ENCODE data around the gene CD40. TPM values are rescaled to one million over a fixed set of nuclear protein-coding genes. Genes with fewer than 3 reads are reported as not detected.

Gene CD40
- total RNA-seq, 4 donors from 2014 or later = 7.2 to 13.0 (median 8.2) TPM

DNA sequence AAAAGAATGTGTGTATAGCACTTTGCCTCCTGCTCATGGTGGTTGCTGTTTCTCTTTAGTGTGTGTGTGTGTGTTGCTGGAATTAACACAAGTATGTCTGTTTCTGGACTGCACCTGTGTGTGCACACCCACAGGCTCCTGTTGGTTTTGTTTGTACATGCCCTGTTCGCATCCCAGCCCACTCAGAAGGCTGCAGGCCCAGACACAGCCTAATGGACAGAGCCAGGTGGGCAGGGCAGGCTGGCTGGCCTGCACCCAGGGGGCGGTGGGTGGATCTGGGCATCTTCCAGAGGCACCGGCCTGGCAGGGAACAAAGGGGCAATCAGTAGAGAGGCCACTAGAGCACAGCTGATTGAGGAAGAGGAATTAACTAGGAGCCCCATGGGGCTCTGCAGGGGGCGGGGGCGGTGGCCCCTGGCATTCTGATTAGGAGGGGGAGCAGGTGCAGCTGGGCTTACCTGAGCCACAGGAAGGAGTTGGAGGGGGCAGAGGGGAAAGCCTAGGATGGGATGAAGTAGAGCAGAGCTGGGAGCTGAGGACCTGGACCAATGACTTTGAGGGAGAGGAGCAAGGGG, 21.9 kb downstream of the CD40 start:
- no peak for TF ChIP-seq POLR2A (IDR thresholded peaks at IDR 0.05)
- TF ChIP-seq, protein P1, sequence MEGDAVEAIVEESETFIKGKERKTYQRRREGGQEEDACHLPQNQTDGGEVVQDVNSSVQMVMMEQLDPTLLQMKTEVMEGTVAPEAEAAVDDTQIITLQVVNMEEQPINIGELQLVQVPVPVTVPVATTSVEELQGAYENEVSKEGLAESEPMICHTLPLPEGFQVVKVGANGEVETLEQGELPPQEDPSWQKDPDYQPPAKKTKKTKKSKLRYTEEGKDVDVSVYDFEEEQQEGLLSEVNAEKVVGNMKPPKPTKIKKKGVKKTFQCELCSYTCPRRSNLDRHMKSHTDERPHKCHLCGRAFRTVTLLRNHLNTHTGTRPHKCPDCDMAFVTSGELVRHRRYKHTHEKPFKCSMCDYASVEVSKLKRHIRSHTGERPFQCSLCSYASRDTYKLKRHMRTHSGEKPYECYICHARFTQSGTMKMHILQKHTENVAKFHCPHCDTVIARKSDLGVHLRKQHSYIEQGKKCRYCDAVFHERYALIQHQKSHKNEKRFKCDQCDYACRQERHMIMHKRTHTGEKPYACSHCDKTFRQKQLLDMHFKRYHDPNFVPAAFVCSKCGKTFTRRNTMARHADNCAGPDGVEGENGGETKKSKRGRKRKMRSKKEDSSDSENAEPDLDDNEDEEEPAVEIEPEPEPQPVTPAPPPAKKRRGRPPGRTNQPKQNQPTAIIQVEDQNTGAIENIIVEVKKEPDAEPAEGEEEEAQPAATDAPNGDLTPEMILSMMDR (IDR thresholded peaks at IDR 0.05 in 4 of 5, conservative IDR thresholded peaks at IDR 0.05 in 1 of 5) = no peak
- in situ Hi-C loops (cut with MboI; ENCODE audit: low sequenced_read_pairs in 4 of 4) (loop anchor here in 3 of 4 donors (10.0 to 25.0 kb wide), 3 partner anchors 115 to 205 kb away; no protein-coding TSS in a partner anchor), intact Hi-C loops (cut with DNase I; ENCODE audit: low total_unique reads) (no loop called here)
- ATAC-seq (no peak), DNase-seq (no peak)
- Histone ChIP-seq H3K9me3 (no peaks in the 10 kb centered on the region), H3K4me1 (no peaks in the 10 kb centered on the region), H3K4me3 (no peak overlapping the region), H3K27ac (no peak overlapping the region), H3K27me3 (peaks cover 4 to 28% (median 10%) of the 10 kb centered on the region in 3 donors), H3K36me3 (no peaks in the 10 kb centered on the region)

GRCh38 chr20:46142124-46142523, 24.0 kb downstream of the CD40 start:
- Histone ChIP-seq H3K27me3 (peaks cover 4 to 28% (median 10%) of the 10 kb centered on the region in 3 donors), H3K27ac (no peak overlapping the region), H3K9me3 (no peaks in the 10 kb centered on the region), H3K4me1 (no peaks in the 10 kb centered on the region), H3K4me3 (no peak overlapping the region), H3K36me3 (no peaks in the 10 kb centered on the region)
- DNase-seq (no peak), ATAC-seq (no peak)
- TF ChIP-seq, protein P1 (IDR thresholded peaks at IDR 0.05 in 4 of 5, conservative IDR thresholded peaks at IDR 0.05 in 1 of 5) = no peak
- no peak for TF ChIP-seq POLR2A (IDR thresholded peaks at IDR 0.05)
- intact Hi-C loops (cut with DNase I; ENCODE audit: low total_unique reads) (no loop called here), in situ Hi-C loops (cut with MboI; ENCODE audit: low sequenced_read_pairs in 4 of 4) (loop anchor here in 1 of 4 donors (25.0 kb wide), 1 partner anchor 195 kb away; no protein-coding TSS in a partner anchor)

DNA sequence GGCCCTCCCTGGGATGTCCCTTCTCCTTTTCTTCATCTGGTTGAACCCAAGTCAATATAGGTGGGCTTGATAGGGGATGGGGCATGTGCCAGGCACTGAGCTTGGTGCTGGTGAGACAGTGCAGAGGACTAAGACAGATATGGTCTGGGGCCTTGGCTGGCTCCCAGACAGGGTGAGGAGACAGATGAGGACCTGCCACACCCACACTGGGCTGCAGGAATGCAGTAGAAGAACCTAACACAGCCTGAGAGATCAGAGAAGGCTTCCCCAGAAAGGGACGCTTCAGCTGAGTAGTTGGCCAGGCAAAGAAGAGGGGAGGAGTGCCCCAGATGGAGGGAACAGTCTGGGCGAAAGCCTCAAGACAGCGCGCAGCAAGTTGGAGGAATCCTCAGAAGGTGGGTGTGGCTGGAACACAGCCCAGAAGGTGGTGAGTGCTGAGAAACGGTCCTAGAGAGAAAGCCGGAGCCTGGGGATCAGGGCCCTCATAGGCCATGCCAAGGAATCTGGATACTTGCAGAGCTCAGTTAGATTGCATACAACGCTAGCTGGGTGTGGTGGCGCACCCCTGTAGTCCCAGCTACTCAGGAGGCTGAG, 26.4 kb downstream of the CD40 start:
- H3K9me3 ChIP-seq = no peaks in the 10 kb centered on the region
- TF ChIP-seq POLR2A (IDR thresholded peaks at IDR 0.05) = no peak
- TF ChIP-seq, protein P1 (IDR thresholded peaks at IDR 0.05 in 4 of 5, conservative IDR thresholded peaks at IDR 0.05 in 1 of 5) = no peak
- no peak overlapping the region for H3K27ac ChIP-seq
- no peak for ATAC-seq
- H3K4me3 ChIP-seq = no peak overlapping the region
- no peaks in the 10 kb centered on the region for H3K36me3 ChIP-seq
- peaks cover 0 to 27% (median 4%) of the 10 kb centered on the region in 3 donors for H3K27me3 ChIP-seq
- intact Hi-C loops (cut with DNase I; ENCODE audit: low total_unique reads) = no loop called here
- no peak for DNase-seq
- in situ Hi-C loops (cut with MboI; ENCODE audit: low sequenced_read_pairs in 4 of 4) = loop anchor here in 1 of 4 donors (25.0 kb wide), 1 partner anchor 193 kb away; no protein-coding TSS in a partner anchor
- H3K4me1 ChIP-seq = no peaks in the 10 kb centered on the region

- no peaks in the 10 kb centered on the region for H3K36me3 ChIP-seq
- in situ Hi-C loops (cut with MboI; ENCODE audit: low sequenced_read_pairs in 4 of 4) (loop anchor here in 1 of 4 donors (25.0 kb wide), 1 partner anchor 192 kb away; no protein-coding TSS in a partner anchor), intact Hi-C loops (cut with DNase I; ENCODE audit: low total_unique reads) (no loop called here)
- DNase-seq (no peak), ATAC-seq (no peak)
- H3K27ac ChIP-seq = no peak overlapping the region
- TF ChIP-seq, protein P1 (IDR thresholded peaks at IDR 0.05 in 4 of 5, conservative IDR thresholded peaks at IDR 0.05 in 1 of 5) = no peak
- TF ChIP-seq POLR2A (IDR thresholded peaks at IDR 0.05) = no peak
- peaks cover 0 to 15% (median 3%) of the 10 kb centered on the region in 3 donors for H3K27me3 ChIP-seq
- no peak overlapping the region for H3K4me3 ChIP-seq
- no peaks in the 10 kb centered on the region for H3K4me1 ChIP-seq
- H3K9me3 ChIP-seq = no peaks in the 10 kb centered on the region
Observed at GRCh38 chr20:46145713-46146112, 27.6 kb downstream of the CD40 start.

Measured in gastrocnemius medialis (tissue), 4 donors.